Measurements from ENCODE around the gene AUH. TPM values are rescaled to one million over a fixed set of nuclear protein-coding genes. Genes with fewer than 3 reads are reported as not detected.

The AUH gene
- total RNA-seq, 1 donor: 13.4 TPM

GRCh38 chr9:91174772-91175171 lies 186.9 kb downstream of the AUH start:
- DNase-seq (ENCODE audit: low read depth): no peak
- no peak for TF ChIP-seq CTCF (IDR thresholded peaks at IDR 0.05; ENCODE audit: insufficient read depth, low read depth, low read length)

DNA sequence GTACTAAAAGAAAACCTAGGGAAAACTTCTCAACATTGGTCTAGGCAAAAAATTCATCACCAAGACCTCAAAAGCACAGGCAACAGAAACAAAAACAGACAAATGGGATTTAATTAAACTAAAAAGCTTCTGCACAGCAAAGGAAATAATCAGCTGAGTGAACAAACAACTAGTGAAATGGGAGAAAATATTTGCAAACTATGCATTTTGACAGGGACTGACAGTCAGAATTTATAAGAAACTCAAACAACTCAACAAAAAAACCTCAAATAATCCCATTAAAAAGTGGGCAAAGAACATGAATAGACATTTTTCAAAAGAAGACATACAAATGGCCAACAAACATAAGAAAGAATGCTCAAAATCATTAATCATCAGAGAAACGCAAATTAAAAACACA lies 189.4 kb downstream of the AUH start:
- TF ChIP-seq CTCF (IDR thresholded peaks at IDR 0.05; ENCODE audit: insufficient read depth, low read depth, low read length): no peak
- no peak overlapping the region for H3K4me3 ChIP-seq (ENCODE audit: low read depth, low read length)
- DNase-seq (ENCODE audit: low read depth): no peak

More at GRCh38 chr9:91174772-91175171, 186.9 kb downstream of the AUH start:
- H3K4me3 ChIP-seq (ENCODE audit: low read depth, low read length): no peak overlapping the region

GRCh38 chr9:91170951-91171350 lies 190.8 kb downstream of the AUH start:
- no peak overlapping the region for H3K4me3 ChIP-seq (ENCODE audit: low read depth, low read length)
- no peak for TF ChIP-seq CTCF (IDR thresholded peaks at IDR 0.05; ENCODE audit: insufficient read depth, low read depth, low read length)
- DNase-seq (ENCODE audit: low read depth): no peak

DNA sequence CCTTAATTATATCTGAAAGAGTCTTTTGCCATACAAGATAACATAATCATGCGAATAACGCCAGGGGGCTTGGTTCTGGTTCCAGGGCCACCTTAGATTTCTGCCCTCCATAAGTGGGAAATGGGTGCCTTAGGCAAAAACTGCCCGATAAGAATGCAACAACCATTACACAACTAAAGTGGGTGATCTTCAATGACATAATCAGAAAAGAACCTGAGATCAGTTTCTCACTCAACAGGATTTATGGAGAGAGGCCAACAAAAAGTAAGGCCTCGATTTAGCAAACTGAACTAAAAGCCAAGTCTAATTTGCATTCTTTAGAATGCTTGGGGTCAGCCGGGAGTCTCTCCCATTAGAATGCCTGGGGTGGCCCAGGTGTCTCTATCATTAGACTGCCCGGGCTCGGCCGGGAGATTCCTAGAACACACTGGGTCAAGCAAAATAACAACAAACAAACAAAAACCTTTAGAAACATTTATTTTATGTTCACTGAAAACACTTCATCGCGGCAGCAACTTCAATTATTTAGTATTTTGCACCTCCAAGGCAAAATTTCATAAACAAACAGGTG lies 194.8 kb downstream of the AUH start:
- no peak for TF ChIP-seq CTCF (IDR thresholded peaks at IDR 0.05; ENCODE audit: insufficient read depth, low read depth, low read length)
- no peak for DNase-seq (ENCODE audit: low read depth)
- no peak overlapping the region for H3K4me3 ChIP-seq (ENCODE audit: low read depth, low read length)

GRCh38 chr9:91164724-91165520 lies 196.8 kb downstream of the AUH start:
- TF ChIP-seq CTCF (IDR thresholded peaks at IDR 0.05; ENCODE audit: insufficient read depth, low read depth, low read length): no peak
- H3K4me3 ChIP-seq (ENCODE audit: low read depth, low read length): no peak overlapping the region
- peak; percentile 99 for DNase-seq (ENCODE audit: low read depth)

Other genes starting within 250 kb of the AUH start
- gene NFIL3, start 61.9 kb upstream of the AUH start, total RNA-seq: 15.5 and 18.1 TPM in 2 replicates